Colonic mucosa (tissue), 4 donors: ENCODE results near the gene OR10A2. TPM values are rescaled to one million over a fixed set of nuclear protein-coding genes. Genes with fewer than 3 reads are reported as not detected.

Source experiments
- DNase-seq: peaks from one replicate; pipeline ENCODE4 v3.0.0-alpha.2; 2020
- H3K27ac ChIP-seq: fragments of 200-600 bp; one replicate; pipeline ENCODE4 v1.8.0; 2021
- H3K27me3 ChIP-seq: fragments of 200-600 bp; one replicate; pipeline ENCODE4 v1.8.0; 2021
- H3K36me3 ChIP-seq: fragments of 200-600 bp; one replicate; pipeline ENCODE4 v1.8.0; 2021
- H3K4me1 ChIP-seq: fragments of 200-600 bp; one replicate; pipeline ENCODE4 v1.8.0; 2021; ENCODE audit warnings: mild to moderate bottlenecking
- H3K4me3 ChIP-seq: fragments of 200-600 bp; one replicate; pipeline ENCODE4 v1.8.0; 2021
- H3K9ac ChIP-seq, 2 donors: one replicate each; pipeline ENCODE4 v1.7.0; 2013; ENCODE audit warnings: control low read depth in 2 of 2, low read depth in 2 of 2, low read length in 2 of 2
- H3K9me3 ChIP-seq: fragments of 200-600 bp; one replicate; pipeline ENCODE4 v1.8.0; 2021
- intact Hi-C: fragments of 100-400 bp; cut with DNase I; formaldehyde crosslinking; loops from one replicate; pipeline ENCODE4 v1.14.1; 2022
- total RNA-seq, 2 donors: library from RNA; stranded (reverse); fragmentation: NEBNext Ultra II Directional in 1 of 2; extraction: Animal tissue kit (Norgen Biotek cat#: 25700) in 1 of 2; gene quantifications; one replicate each; pipeline ENCODE4 v1.2.1, GENCODE V29; 2021
- TF ChIP-seq, protein P1 (sequence below): fragments of 200-600 bp; IDR thresholded peaks from one replicate; pipeline ENCODE4 v1.8.0; 2022; ENCODE audit warnings: antibody characterized with exemption, mild to moderate bottlenecking
- donor health status: healthy.
- donor health status: DM: no; HTN: no; CAD: no.
- donor health status: DM: no; HTN: no; CAD: no.

Gene OR10A2
- total RNA-seq, 2 donors from 2014 or later = not detected

DNA sequence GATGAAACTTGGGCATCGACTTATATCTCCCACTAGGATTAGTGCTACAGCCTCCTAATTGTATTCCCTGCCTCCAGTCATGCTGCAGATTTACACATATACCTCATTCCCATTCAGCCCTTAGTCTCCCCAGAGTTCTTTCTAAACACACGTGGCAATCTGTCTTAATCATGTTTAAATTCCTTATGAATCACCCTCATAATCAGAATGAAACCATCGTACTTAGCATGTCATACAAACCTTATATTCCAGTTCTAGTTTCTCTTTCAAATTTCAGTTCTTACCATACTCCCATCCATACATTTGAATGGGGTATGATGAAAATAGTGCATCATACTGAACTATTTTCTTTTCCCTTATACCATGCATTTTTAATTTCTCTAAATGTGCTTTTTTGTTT, 6.0 kb upstream of the OR10A2 start:
- no peak overlapping the region for H3K9ac ChIP-seq
- intact Hi-C loops = no loop called here
- no peak overlapping the region for H3K4me3 ChIP-seq
- H3K4me1 ChIP-seq = no peaks in the 10 kb centered on the region
- DNase-seq = no peak
- no peaks in the 10 kb centered on the region for H3K9me3 ChIP-seq
- TF ChIP-seq, protein P1, sequence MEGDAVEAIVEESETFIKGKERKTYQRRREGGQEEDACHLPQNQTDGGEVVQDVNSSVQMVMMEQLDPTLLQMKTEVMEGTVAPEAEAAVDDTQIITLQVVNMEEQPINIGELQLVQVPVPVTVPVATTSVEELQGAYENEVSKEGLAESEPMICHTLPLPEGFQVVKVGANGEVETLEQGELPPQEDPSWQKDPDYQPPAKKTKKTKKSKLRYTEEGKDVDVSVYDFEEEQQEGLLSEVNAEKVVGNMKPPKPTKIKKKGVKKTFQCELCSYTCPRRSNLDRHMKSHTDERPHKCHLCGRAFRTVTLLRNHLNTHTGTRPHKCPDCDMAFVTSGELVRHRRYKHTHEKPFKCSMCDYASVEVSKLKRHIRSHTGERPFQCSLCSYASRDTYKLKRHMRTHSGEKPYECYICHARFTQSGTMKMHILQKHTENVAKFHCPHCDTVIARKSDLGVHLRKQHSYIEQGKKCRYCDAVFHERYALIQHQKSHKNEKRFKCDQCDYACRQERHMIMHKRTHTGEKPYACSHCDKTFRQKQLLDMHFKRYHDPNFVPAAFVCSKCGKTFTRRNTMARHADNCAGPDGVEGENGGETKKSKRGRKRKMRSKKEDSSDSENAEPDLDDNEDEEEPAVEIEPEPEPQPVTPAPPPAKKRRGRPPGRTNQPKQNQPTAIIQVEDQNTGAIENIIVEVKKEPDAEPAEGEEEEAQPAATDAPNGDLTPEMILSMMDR = no peak
- no peak overlapping the region for H3K27ac ChIP-seq
- no peaks in the 10 kb centered on the region for H3K36me3 ChIP-seq
- H3K27me3 ChIP-seq = no peaks in the 10 kb centered on the region

DNA sequence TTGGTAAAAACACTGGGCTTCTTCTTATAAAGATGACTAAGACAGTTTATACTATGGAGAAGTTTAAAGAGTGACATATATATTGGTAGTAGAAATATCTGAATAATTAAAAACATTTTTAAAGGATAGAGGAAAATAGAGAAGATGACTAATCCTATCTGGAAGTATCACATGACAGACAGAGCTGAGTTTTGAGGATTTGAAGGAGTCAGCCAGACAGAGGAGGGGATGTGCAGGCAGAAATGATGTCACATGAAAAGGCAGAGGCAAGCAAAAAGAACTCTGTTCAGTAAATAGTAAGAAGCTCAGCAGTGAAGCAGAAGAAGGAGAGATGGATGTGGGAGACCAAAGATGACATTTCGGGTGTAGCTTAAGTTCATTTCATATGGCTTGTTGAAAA, 1.6 kb downstream of the OR10A2 start:
- Histone ChIP-seq H3K4me1 (no peaks in the 10 kb centered on the region), H3K36me3 (no peaks in the 10 kb centered on the region), H3K4me3 (no peak overlapping the region), H3K27ac (no peak overlapping the region), H3K9ac (no peak overlapping the region), H3K27me3 (no peaks in the 10 kb centered on the region), H3K9me3 (no peaks in the 10 kb centered on the region)
- TF ChIP-seq, protein P1 = no peak
- DNase-seq = no peak
- intact Hi-C loops = no loop called here

DNA sequence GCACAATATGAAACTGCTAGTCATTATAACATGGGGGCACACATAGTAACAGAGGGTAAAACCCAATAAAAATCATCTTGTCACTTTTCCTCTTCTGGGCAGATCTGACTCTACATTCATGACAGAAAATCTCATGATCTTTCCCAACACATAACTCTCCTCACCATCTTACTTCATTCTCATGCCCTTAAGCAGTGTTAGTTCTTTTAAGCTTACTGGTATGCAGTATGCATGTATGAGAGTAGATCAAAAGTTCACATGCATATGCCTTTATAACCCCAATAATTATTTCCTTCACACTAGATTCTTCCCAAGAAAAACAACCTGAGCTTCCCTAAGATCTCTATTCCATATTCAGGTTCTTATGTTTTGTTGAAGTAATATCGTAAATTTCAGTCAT, 8.4 kb downstream of the OR10A2 start:
- H3K4me3 ChIP-seq = no peak overlapping the region
- H3K36me3 ChIP-seq = no peaks in the 10 kb centered on the region
- TF ChIP-seq, protein P1 = no peak
- no peak for DNase-seq
- no peak overlapping the region for H3K27ac ChIP-seq
- intact Hi-C loops = no loop called here
- H3K9ac ChIP-seq = no peak overlapping the region
- no peaks in the 10 kb centered on the region for H3K4me1 ChIP-seq
- H3K9me3 ChIP-seq = no peaks in the 10 kb centered on the region
- H3K27me3 ChIP-seq = no peaks in the 10 kb centered on the region

DNA sequence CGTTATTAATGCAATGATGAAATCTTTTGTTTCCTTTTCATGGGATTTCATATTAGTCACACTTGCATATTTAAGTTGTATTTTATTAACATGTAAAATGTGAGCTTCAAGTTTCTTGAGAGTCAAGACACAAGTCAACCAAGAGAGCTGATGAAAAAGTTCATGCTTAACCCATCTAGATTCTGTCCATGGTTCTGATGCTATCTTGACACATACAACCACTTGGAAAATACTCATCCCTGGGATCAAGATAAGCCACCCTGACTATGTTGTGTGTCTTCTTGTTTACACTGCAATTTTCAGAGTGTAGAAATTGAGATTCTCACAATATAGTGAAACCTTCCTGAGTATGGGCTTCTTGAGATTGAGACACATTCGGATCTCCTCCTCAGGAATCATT, 12.9 kb downstream of the OR10A2 start:
- TF ChIP-seq, protein P1 = no peak
- H3K4me1 ChIP-seq = no peaks in the 10 kb centered on the region
- H3K9ac ChIP-seq = no peak overlapping the region
- H3K27me3 ChIP-seq = no peaks in the 10 kb centered on the region
- H3K4me3 ChIP-seq = no peak overlapping the region
- intact Hi-C loops = no loop called here
- no peaks in the 10 kb centered on the region for H3K36me3 ChIP-seq
- H3K27ac ChIP-seq = no peak overlapping the region
- no peaks in the 10 kb centered on the region for H3K9me3 ChIP-seq
- no peak for DNase-seq

DNA sequence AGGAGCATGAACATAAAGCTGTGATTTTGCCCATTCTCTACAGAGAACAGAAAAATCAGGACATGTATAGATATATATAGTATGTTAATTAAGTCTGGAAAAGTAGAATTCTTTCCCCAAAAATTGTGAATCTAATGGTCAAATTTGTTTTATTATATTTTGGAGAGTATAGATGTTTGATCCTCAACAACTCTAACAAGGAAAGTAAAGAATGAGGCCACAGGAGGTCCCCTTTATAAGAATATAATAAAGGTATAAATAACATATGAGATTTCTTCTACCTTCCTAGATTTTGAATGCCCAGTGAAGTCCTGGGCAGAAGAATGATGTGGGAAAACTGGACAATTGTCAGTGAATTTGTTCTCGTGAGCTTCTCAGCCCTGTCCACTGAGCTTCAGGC, 13.5 kb downstream of the OR10A2 start, which contains the start of gene OR10A4:
Gene OR10A4 (plus strand): TSS at position 301 of the 400 bp plus-strand sequence. CDS start 23 bp downstream, at position 324.
- Histone ChIP-seq H3K9ac (no peak within 1 kb of the TSS), H3K36me3 (no peaks in the 10 kb centered on the region), H3K9me3 (no peaks in the 10 kb centered on the region), H3K27me3 (no peaks in the 10 kb centered on the region), H3K4me3 (no peak within 1 kb of the TSS), H3K4me1 (no peaks in the 10 kb centered on the region), H3K27ac (no peak within 1 kb of the TSS)
- DNase-seq = no peak
- TF ChIP-seq, protein P1 = no peak
- intact Hi-C loops = no loop called here

DNA sequence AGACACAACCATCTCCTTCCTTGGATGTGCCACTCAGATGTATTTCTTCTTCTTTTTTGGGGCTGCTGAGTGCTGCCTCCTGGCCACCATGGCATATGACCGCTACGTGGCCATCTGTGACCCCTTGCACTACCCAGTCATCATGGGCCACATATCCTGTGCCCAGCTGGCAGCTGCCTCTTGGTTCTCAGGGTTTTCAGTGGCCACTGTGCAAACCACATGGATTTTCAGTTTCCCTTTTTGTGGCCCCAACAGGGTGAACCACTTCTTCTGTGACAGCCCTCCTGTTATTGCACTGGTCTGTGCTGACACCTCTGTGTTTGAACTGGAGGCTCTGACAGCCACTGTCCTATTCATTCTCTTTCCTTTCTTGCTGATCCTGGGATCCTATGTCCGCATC, 14.1 kb downstream of the OR10A2 start:
- DNase-seq = no peak
- Histone ChIP-seq H3K9ac (no peak overlapping the region), H3K27ac (no peak overlapping the region), H3K4me1 (no peaks in the 10 kb centered on the region), H3K27me3 (no peaks in the 10 kb centered on the region), H3K36me3 (no peaks in the 10 kb centered on the region), H3K4me3 (no peak overlapping the region), H3K9me3 (no peaks in the 10 kb centered on the region)
- intact Hi-C loops = no loop called here
- TF ChIP-seq, protein P1 = no peak
